Dermis blood vessel endothelial cell (primary cell): ENCODE results near the gene CCDC92. TPM values are rescaled to one million over a fixed set of nuclear protein-coding genes. Genes with fewer than 3 reads are reported as not detected.

Source experiments
- DNase-seq: peaks from one replicate; pipeline ENCODE4 v3.0.0; 2010
- total RNA-seq: library from RNA; depleted of rRNA; stranded (reverse); fragments of >200 nt; gene quantifications from 2 replicates; pipeline ENCODE4 v1.2.3, GENCODE V29; 2014

The CCDC92 gene
- total RNA-seq, 1 donor from 2014 or later = 8.8 TPM

DNA sequence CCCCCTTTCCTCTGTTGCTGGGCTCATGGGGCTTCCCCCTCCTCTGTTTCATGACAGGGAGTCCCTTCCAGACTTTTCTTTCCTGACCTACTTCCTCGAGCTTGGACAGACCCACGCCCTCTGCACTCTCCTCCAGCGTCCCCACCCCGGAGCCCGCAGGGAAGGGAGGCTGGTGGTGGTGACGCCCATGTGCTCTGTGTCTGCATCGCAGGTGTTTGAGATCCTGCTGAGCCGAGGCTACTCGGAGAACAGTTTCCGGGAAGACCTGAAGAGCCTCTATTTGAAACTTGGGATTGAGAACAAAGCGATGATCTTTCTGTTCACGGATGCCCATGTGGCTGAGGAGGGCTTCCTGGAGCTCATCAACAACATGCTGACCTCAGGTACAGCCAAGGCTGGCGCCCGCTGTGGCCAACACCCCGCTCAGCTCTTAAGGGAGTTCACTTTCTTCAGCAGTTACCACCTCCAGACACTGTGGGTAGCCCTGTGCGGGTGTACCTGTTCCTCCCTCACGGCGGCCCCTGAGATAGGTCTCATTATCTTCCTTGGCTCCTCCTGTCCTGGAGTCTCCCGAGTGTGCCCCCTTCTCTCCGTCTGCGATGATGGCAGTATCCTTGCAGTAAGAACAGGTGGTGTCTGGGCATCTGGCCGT, 85.6 kb downstream of the CCDC92 start:
- DNase-seq = no peak

- DNase-seq = no peak
These were observed 86.4 kb downstream of the CCDC92 start for GRCh38 chr12:123886258-123886657.

Other genes starting within 250 kb of the CCDC92 start
- under 0.01 TPM in 1 of 2 replicates, not detected in the other for gene DNAH10, start 210.5 kb downstream of the CCDC92 start, total RNA-seq
- gene ZNF664, start 384 bp upstream of the CCDC92 start, total RNA-seq = 51.1 and 68.9 TPM in 2 replicates